HepG2 (cell line): Measurements from ENCODE around the gene PTGDR. TPM values are rescaled to one million over a fixed set of nuclear protein-coding genes. Genes with fewer than 3 reads are reported as not detected.

Experiments
- ATAC-seq: fragments of 200-7000 bp; cut with Tn5 transposase; 3 replicates; pipeline ENCODE4 v1.9.1; 2020; ENCODE audit warnings: mild to moderate bottlenecking, moderate library complexity
- BruUV-seq: library from RNA; stranded (reverse); fragments of 400-500 nt; replicated peaks from 2 replicates; lab custom pipeline; 2021; lab: Mats Ljungman, UMichigan
- CTCF ChIA-PET: fragments of 300-600 bp; formaldehyde crosslinking; extraction: SDS; loops from one replicate; lab custom pipeline; 2021; ENCODE audit warnings: low total read pairs, inconsistent platforms, low intra/inter-chr PET ratio; lab: Yijun Ruan, JAX
- POLR2A ChIA-PET: fragments of 350-600 bp; sonication (Branson Sonifier 250); formaldehyde crosslinking; loops from one replicate; lab custom pipeline; 2020; ENCODE audit warnings: antibody characterized with exemption, inconsistent platforms; lab: Yijun Ruan, JAX
- DNase-seq: peaks from one replicate; pipeline ENCODE4 v3.0.0-alpha.2; 2015; ENCODE audit warnings: low spot score
- FAIRE-seq: peaks from 3 replicates; lab custom pipeline; 2011; peaks lifted over from hg19 to GRCh38; lab: Jason Lieb, UNC
- H2AFZ ChIP-seq: one replicate; pipeline ENCODE4 v1.6.1; 2011; ENCODE audit warnings: low read length, inconsistent platforms
- H3K27ac ChIP-seq: fragments of 300-600 bp; 3 replicates; pipeline ENCODE4 v1.8.0; 2011; ENCODE audit warnings: mixed run types, mild to moderate bottlenecking, mixed read lengths, low read length, inconsistent platforms; ENCODE audit not compliant: insufficient read depth; ENCODE audit errors: extremely low read length
- H3K27me3 ChIP-seq, 2 experiments: fragments of 200-600 bp in 1 of 2; 2 replicates in 1 of 2; 3 replicates in 1 of 2; pipeline versions ENCODE4 v1.6.0 to v1.8.0; 2011; ENCODE audit warnings: low read length in 2 of 2, mild to moderate bottlenecking in 2 of 2, moderate library complexity in 2 of 2, inconsistent platforms in 1 of 2; ENCODE audit not compliant: insufficient read depth in 2 of 2, control insufficient read depth in 1 of 2
- H3K36me3 ChIP-seq, 2 experiments: fragments of 200-600 bp in 1 of 2; replicated peaks in 1 of 2; 2 replicates in 1 of 2; 3 replicates in 1 of 2; pipeline versions ENCODE4 v1.5.1 to v1.8.0; 2011; ENCODE audit warnings: low read length in 2 of 2, inconsistent platforms in 1 of 2; ENCODE audit not compliant: insufficient read depth in 2 of 2, control insufficient read depth in 1 of 2
- H3K4me1 ChIP-seq: 2 replicates; pipeline ENCODE4 v1.5.1; 2012; ENCODE audit warnings: low read length, inconsistent platforms; ENCODE audit not compliant: insufficient read depth
- H3K4me2 ChIP-seq: 2 replicates; pipeline ENCODE4 v1.6.0; 2011; ENCODE audit warnings: low read depth, low read length, inconsistent platforms
- H3K4me3 ChIP-seq, 3 experiments: fragments of 200-600 bp in 1 of 3; sonication (generic), shearing (Covaris generic) in 1 of 3; replicated peaks in 1 of 3; 2 replicates each; pipeline ENCODE4 v1.5.1; 2011 to 2016; ENCODE audit warnings: low read length in 3 of 3, inconsistent platforms in 2 of 3, low read depth in 2 of 3, mild to moderate bottlenecking in 2 of 3, control low read depth in 1 of 3, mixed read lengths in 1 of 3; ENCODE audit not compliant: insufficient read depth in 1 of 3
- H3K79me2 ChIP-seq: one replicate; pipeline ENCODE4 v1.6.1; 2011; ENCODE audit warnings: low read length, inconsistent platforms; ENCODE audit not compliant: insufficient read depth
- H3K9ac ChIP-seq: 2 replicates; pipeline ENCODE4 v1.6.0; 2011; ENCODE audit warnings: mild to moderate bottlenecking, low read depth, low read length, inconsistent platforms; ENCODE audit not compliant: insufficient read depth
- H3K9me3 ChIP-seq: 2 replicates; pipeline ENCODE4 v1.5.1; 2012; ENCODE audit warnings: mild to moderate bottlenecking, low read length
- H4K20me1 ChIP-seq: 2 replicates; pipeline ENCODE4 v1.6.0; 2011; ENCODE audit warnings: inconsistent platforms, mild to moderate bottlenecking, low read length, moderate library complexity; ENCODE audit not compliant: insufficient read depth
- ATF3 ChIP-seq: sonication (generic); formaldehyde crosslinking; IDR thresholded peaks from 2 replicates; pipeline ENCODE4 v1.4.0; 2020; ENCODE audit warnings: missing genetic modification reagents
- BATF2 ChIP-seq: sonication (generic); formaldehyde crosslinking; IDR thresholded peaks from 2 replicates; pipeline ENCODE4 v1.8.0; 2022; ENCODE audit warnings: mild to moderate bottlenecking, missing genetic modification reagents, moderate library complexity
- ERF ChIP-seq: IDR thresholded peaks from 2 replicates; pipeline ENCODE4 v1.6.1; 2018; ENCODE audit warnings: missing biosample characterization, missing genetic modification reagents
- FOXO1 ChIP-seq: sonication (generic); formaldehyde crosslinking; IDR thresholded peaks from 2 replicates; pipeline ENCODE4 v1.4.0; 2020; ENCODE audit warnings: missing genetic modification reagents
- GRHL1 ChIP-seq: sonication (generic); formaldehyde crosslinking; conservative IDR thresholded peaks from 2 replicates; pipeline ENCODE4 v1.8.0; 2022; ENCODE audit warnings: missing genetic modification reagents
- MLX ChIP-seq: IDR thresholded peaks from 2 replicates; pipeline ENCODE4 v1.6.1; 2016
- MXI1 ChIP-seq: IDR thresholded peaks from 3 replicates; pipeline ENCODE4 v1.6.1; 2012; ENCODE audit warnings: low read depth, low read length, inconsistent platforms, borderline replicate concordance
- MYPOP ChIP-seq: sonication (generic); formaldehyde crosslinking; IDR thresholded peaks from 2 replicates; pipeline ENCODE4 v1.8.1; 2023; ENCODE audit warnings: mild to moderate bottlenecking, moderate library complexity, missing genetic modification reagents
- RFXANK ChIP-seq: IDR thresholded peaks from 2 replicates; pipeline ENCODE4 v1.6.1; 2016
- SAFB2 ChIP-seq: sonication (generic); formaldehyde crosslinking; IDR thresholded peaks from 2 replicates; pipeline ENCODE4 v1.5.1; 2020; ENCODE audit warnings: missing genetic modification reagents, low read depth, mild to moderate bottlenecking, borderline replicate concordance
- ZNF121 ChIP-seq: sonication (generic); formaldehyde crosslinking; IDR thresholded peaks from 2 replicates; pipeline ENCODE4 v1.5.0; 2020; ENCODE audit warnings: mild to moderate bottlenecking, missing genetic modification reagents
- ZNF230 ChIP-seq: sonication (generic); formaldehyde crosslinking; IDR thresholded peaks from 2 replicates; pipeline ENCODE4 v1.4.0; 2020; ENCODE audit warnings: mild to moderate bottlenecking, missing genetic modification reagents
- WGBS: methylation state at CpG from one replicate; pipeline ENCODE4 v1.1.6; 2017; ENCODE audit warnings: low lambda C conversion rate; 5-methylcytosine and 5-hydroxymethylcytosine counted together
- in situ Hi-C: cut with HindIII; loops from 2 replicates; pipeline ENCODE4 v1.10.0; 2017; ENCODE audit warnings: low pct_unique_long_range_greater_than_20kb; ENCODE audit not compliant: extremely low pct_ligation_motif_present
- intact Hi-C: fragments of 100-400 bp; cut with micrococcal nuclease; formaldehyde crosslinking; loops from one replicate; pipeline ENCODE4 v1.10.0; 2022; ENCODE audit not compliant: unreplicated experiment
- polyA plus RNA-seq, 8 experiments: library from polyadenylated mRNA; depleted of rRNA in 3 of 8; stranded (reverse) in 7 of 8; unstranded in 1 of 8; fragments of >200 nt; fragmentation: Illumina TruSeq in 4 of 8; extraction: Trizol in 4 of 8; gene quantifications; 2 replicates each; pipeline versions ENCODE4 v1.2.1 to v1.2.3, GENCODE V29; 2011 to 2016; ENCODE audit warnings: low read depth in 4 of 8, missing spikeins in 1 of 8, mixed read lengths in 1 of 8; ENCODE audit not compliant: insufficient read depth in 1 of 8
- total RNA-seq, 5 experiments: library from RNA; depleted of rRNA; stranded (reverse); fragments of >200 nt; fragmentation: Illumina TruSeq; extraction: Trizol; gene quantifications; 2 replicates each; pipeline ENCODE4 v1.2.3, GENCODE V29; 2016; ENCODE audit warnings: low read depth in 1 of 5

The PTGDR gene
- total and polyA plus RNA-seq, 2 of the 13 experiments (the other 11 are each of a cell fraction or from before 2014, with no cell fraction given), result not detected

GRCh38 chr14:52244997-52245396 is 22.5 kb upstream of the PTGDR start (continued):
- no peak for TF ChIP-seq BATF2 (CRISPR knock-in tag)

GRCh38 chr14:52248057-52248456 is 19.4 kb upstream of the PTGDR start:
- no peak for FAIRE-seq

GRCh38 chr14:52251724-52252123 is 15.8 kb upstream of the PTGDR start:
- no peak overlapping the region for H3K27ac ChIP-seq
- H2AFZ ChIP-seq, result no peak overlapping the region
- WGBS, result 71% methylated on average over 1 of the region's 1 CpG
- H3K9me3 ChIP-seq, result no peaks in the 10 kb centered on the region
- BruUV-seq, result no TSS peak
- H3K79me2 ChIP-seq, result no peaks in the 10 kb centered on the region
- no peaks in the 10 kb centered on the region for H3K27me3 ChIP-seq
- no peak overlapping the region for H3K9ac ChIP-seq
- no peak for FAIRE-seq
- H3K36me3 ChIP-seq, result no peaks in the 10 kb centered on the region
- intact Hi-C loops (no loop called here), in situ Hi-C loops (no loop called here)
- ChIA-PET CTCF (no interaction called here), POLR2A (no interaction called here)
- H3K4me2 ChIP-seq, result no peak overlapping the region
- no peak for DNase-seq
- no peaks in the 10 kb centered on the region for H3K4me1 ChIP-seq
- H4K20me1 ChIP-seq, result no peaks in the 10 kb centered on the region
- H3K4me3 ChIP-seq, result no peak overlapping the region
- no peak for ATAC-seq
- TF ChIP-seq RFXANK (CRISPR knock-in tag), result no peak
- TF ChIP-seq ERF (CRISPR knock-in tag), result no peak
- no peak for TF ChIP-seq SAFB2 (CRISPR knock-in tag)
- TF ChIP-seq MLX (CRISPR knock-in tag), result no peak
- TF ChIP-seq ATF3 (CRISPR knock-in tag), result no peak
- no peak for TF ChIP-seq GRHL1 (CRISPR knock-in tag)
- no peak for TF ChIP-seq ZNF121 (CRISPR knock-in tag)
- no peak for TF ChIP-seq MXI1
- no peak for TF ChIP-seq ZNF230 (CRISPR knock-in tag)
- TF ChIP-seq MYPOP (CRISPR knock-in tag), result no peak

More at GRCh38 chr14:52248057-52248456, 19.4 kb upstream of the PTGDR start:
- H3K9me3 ChIP-seq, result no peaks in the 10 kb centered on the region
- H3K4me1 ChIP-seq, result no peaks in the 10 kb centered on the region
- H3K9ac ChIP-seq, result no peak overlapping the region
- H3K79me2 ChIP-seq, result no peaks in the 10 kb centered on the region
- no peaks in the 10 kb centered on the region; a peak in 1 of 5 replicates for H3K27me3 ChIP-seq
- no peak overlapping the region for H3K4me2 ChIP-seq
- H3K27ac ChIP-seq, result no peak overlapping the region
- no peaks in the 10 kb centered on the region for H4K20me1 ChIP-seq
- no peak for ATAC-seq
- no peak for DNase-seq
- no TSS peak for BruUV-seq
- ChIA-PET CTCF (no interaction called here), POLR2A (no interaction called here)
- H3K36me3 ChIP-seq, result no peaks in the 10 kb centered on the region
- intact Hi-C loops, result no loop called here
- in situ Hi-C loops, result no loop called here
- WGBS, result 2% methylated on average over 2 of the region's 2 CpGs
- H2AFZ ChIP-seq, result no peak overlapping the region
- no peak for TF ChIP-seq FOXO1 (CRISPR knock-in tag)
- H3K4me3 ChIP-seq, result no peak overlapping the region
